GM18909 (cell line): ENCODE measurements around the gene DYNLT4.
"Not testable (repeated sequence)": the region's sequence is repeated elsewhere in the genome, so short reads cannot be mapped to it uniquely, and the experiment has no call there.

Experiments used
- ATAC-seq: cut with Tn5 transposase; IDR thresholded peaks from one replicate; pipeline ENCODE4 v1.9.1; 2021; ENCODE audit warnings: mild to moderate bottlenecking; ENCODE audit not compliant: unreplicated experiment, poor library complexity

Gene DYNLT4

GRCh38 chr1:44775078-44775929 is 31.8 kb downstream of the DYNLT4 start, which contains the start of gene RPS8:
Gene RPS8, plus strand, starts transcription at chr1:44775540. Its CDS starts 57 bp downstream, at chr1:44775597.
- peak; percentile 80 for ATAC-seq

GRCh38 chr1:44766421-44766820 is 40.7 kb downstream of the DYNLT4 start:
- ATAC-seq: not testable (repeated sequence)

- ATAC-seq: no peak
Observed at GRCh38 chr1:44760876-44761275, 46.3 kb downstream of the DYNLT4 start.

- ATAC-seq: no peak
Observed at GRCh38 chr1:44759077-44759476, 48.1 kb downstream of the DYNLT4 start.

GRCh38 chr1:44757420-44757819 is 49.7 kb downstream of the DYNLT4 start:
- ATAC-seq: no peak
